HEK293 (cell line): ENCODE results near the gene RNF222.

ENCODE experiments used
- CTCF ChIA-PET: fragments of 350-600 bp; formaldehyde crosslinking; extraction: SDS; loops from one replicate; lab custom pipeline; 2021; ENCODE audit warnings: antibody characterized with exemption; lab: Yijun Ruan, JAX
- POLR2A ChIA-PET: fragments of 300-600 bp; formaldehyde crosslinking; extraction: SDS; loops from one replicate; lab custom pipeline; 2020; ENCODE audit warnings: antibody characterized with exemption, inconsistent platforms; lab: Yijun Ruan, JAX
- H3K27ac ChIP-seq: fragments of 200-500 bp; sonication (Bioruptor generic); 2 replicates; pipeline ENCODE4 v1.5.1; 2014; ENCODE audit warnings: low read depth, low read length, control low read depth, inconsistent platforms; ENCODE audit errors: extremely low read depth
- H3K36me3 ChIP-seq, 2 experiments: fragments of 200-500 bp in 1 of 2; sonication (Bioruptor generic) in 1 of 2; 1 replicate in 1 of 2; 2 replicates in 1 of 2; pipeline ENCODE4 v1.5.1; 2014 to 2017; ENCODE audit warnings: inconsistent platforms in 2 of 2, low read length in 2 of 2; ENCODE audit not compliant: control insufficient read depth in 2 of 2, insufficient read depth in 1 of 2
- H3K4me1 ChIP-seq: fragments of 200-500 bp; sonication (Bioruptor generic); 2 replicates; pipeline ENCODE4 v1.5.1; 2014; ENCODE audit warnings: mild to moderate bottlenecking, low read length, inconsistent platforms; ENCODE audit not compliant: control insufficient read depth, insufficient read depth
- H3K4me3 ChIP-seq: 2 replicates; pipeline ENCODE4 v1.5.1; 2011; ENCODE audit warnings: low read depth, mild to moderate bottlenecking, control low read depth, low read length, moderate library complexity
- H3K9me3 ChIP-seq: fragments of 200-500 bp; sonication (Bioruptor generic); 2 replicates; pipeline ENCODE4 v1.5.1; 2014; ENCODE audit warnings: low read depth, low read length, inconsistent platforms; ENCODE audit not compliant: control insufficient read depth, insufficient read depth
- ATF2 ChIP-seq: fragments of 450-650 bp; formaldehyde crosslinking; IDR thresholded peaks from 2 replicates; pipeline ENCODE4 v1.5.1; 2016; ENCODE audit warnings: missing biosample characterization, missing genetic modification characterization, low read depth
- BCL11B ChIP-seq: fragments of 450-650 bp; formaldehyde crosslinking; IDR thresholded peaks from 2 replicates; pipeline ENCODE4 v1.5.1; 2016; ENCODE audit warnings: low read depth, missing biosample characterization, missing genetic modification characterization
- CTCF ChIP-seq: fragments of 450-650 bp; formaldehyde crosslinking; IDR thresholded peaks from 2 replicates; pipeline ENCODE4 v1.5.1; 2016; ENCODE audit warnings: missing biosample characterization, missing genetic modification characterization
- HOXD13 ChIP-seq: sonication (generic); formaldehyde crosslinking; IDR thresholded peaks from 2 replicates; pipeline ENCODE4 v1.8.0; 2022; ENCODE audit warnings: missing genetic modification reagents, borderline replicate concordance
- MYNN ChIP-seq: fragments of 450-650 bp; formaldehyde crosslinking; IDR thresholded peaks from 2 replicates; pipeline ENCODE4 v1.5.1; 2016; ENCODE audit warnings: missing biosample characterization, missing genetic modification characterization, borderline replicate concordance
- ZBTB48 ChIP-seq: fragments of 450-650 bp; formaldehyde crosslinking; IDR thresholded peaks from 2 replicates; pipeline ENCODE4 v1.5.1; 2016; ENCODE audit warnings: missing biosample characterization, missing genetic modification characterization
- ZNF10 ChIP-seq: fragments of 450-650 bp; formaldehyde crosslinking; IDR thresholded peaks from 2 replicates; pipeline ENCODE4 v1.5.1; 2017; ENCODE audit warnings: missing biosample characterization, missing genetic modification characterization
- ZNF16 ChIP-seq: fragments of 450-650 bp; formaldehyde crosslinking; IDR thresholded peaks from 2 replicates; pipeline ENCODE4 v1.5.1; 2016; ENCODE audit warnings: low read depth, missing biosample characterization, missing genetic modification characterization
- ZNF175 ChIP-seq: fragments of 450-650 bp; formaldehyde crosslinking; IDR thresholded peaks from 2 replicates; pipeline ENCODE4 v1.5.1; 2016; ENCODE audit warnings: missing biosample characterization, missing genetic modification characterization
- ZNF211 ChIP-seq: fragments of 450-650 bp; formaldehyde crosslinking; IDR thresholded peaks from 2 replicates; pipeline ENCODE4 v1.5.1; 2016; ENCODE audit warnings: low read depth, missing biosample characterization, missing genetic modification characterization
- ZNF266 ChIP-seq: fragments of 450-650 bp; formaldehyde crosslinking; IDR thresholded peaks from 2 replicates; pipeline ENCODE4 v1.5.1; 2016; ENCODE audit warnings: missing biosample characterization, missing genetic modification characterization, low read depth
- ZNF354C ChIP-seq: fragments of 450-650 bp; formaldehyde crosslinking; IDR thresholded peaks from 2 replicates; pipeline ENCODE4 v1.5.1; 2016; ENCODE audit warnings: missing biosample characterization, missing genetic modification characterization, low read depth, borderline replicate concordance
- ZNF366 ChIP-seq: fragments of 450-650 bp; formaldehyde crosslinking; conservative IDR thresholded peaks from 2 replicates; pipeline ENCODE4 v1.5.1; 2016; ENCODE audit warnings: missing biosample characterization, missing genetic modification characterization
- ZNF629 ChIP-seq: fragments of 450-650 bp; formaldehyde crosslinking; IDR thresholded peaks from 2 replicates; pipeline ENCODE4 v1.5.1; 2017; ENCODE audit warnings: missing biosample characterization, missing genetic modification characterization
- ZNF776 ChIP-seq: fragments of 450-650 bp; formaldehyde crosslinking; IDR thresholded peaks from 2 replicates; pipeline ENCODE4 v1.5.0; 2017; ENCODE audit warnings: missing biosample characterization, missing genetic modification characterization, borderline replicate concordance
- ZSCAN16 ChIP-seq: fragments of 450-650 bp; formaldehyde crosslinking; IDR thresholded peaks from 2 replicates; pipeline ENCODE4 v1.5.1; 2016; ENCODE audit warnings: missing biosample characterization, missing genetic modification characterization

Gene RNF222

GRCh38 chr17:8420041-8420934 lies 22.7 kb upstream of the RNF222 start:
- no peak overlapping the region for H3K27ac ChIP-seq
- no peaks in the 10 kb centered on the region for H3K4me1 ChIP-seq
- H3K36me3 ChIP-seq, result no peaks in the 10 kb centered on the region
- ChIA-PET POLR2A (interaction anchor here (1.4 kb wide), 2 partner anchors 15 to 17 kb away, joined by 5 to 7 read pairs; partner anchors contain the start of gene NDEL1), CTCF (interaction anchor here (0.7 to 3.8 kb wide), 6 partner anchors 11 to 360 kb away, joined by 3 to 28 read pairs (median 4); no protein-coding TSS in a partner anchor)
- TF ChIP-seq ZNF354C (tag by site-specific recombination) (no peak), ZNF776 (tag by site-specific recombination) (no peak), ZSCAN16 (tag by site-specific recombination) (0 out of 2 replicates have a peak, but pooled peaks have one; percentile 50), ZBTB48 (tag by site-specific recombination) (no peak), MYNN (tag by site-specific recombination) (no peak), ZNF266 (tag by site-specific recombination) (no peak)
- H3K9me3 ChIP-seq, result no peaks in the 10 kb centered on the region
- no peak overlapping the region for H3K4me3 ChIP-seq

DNA sequence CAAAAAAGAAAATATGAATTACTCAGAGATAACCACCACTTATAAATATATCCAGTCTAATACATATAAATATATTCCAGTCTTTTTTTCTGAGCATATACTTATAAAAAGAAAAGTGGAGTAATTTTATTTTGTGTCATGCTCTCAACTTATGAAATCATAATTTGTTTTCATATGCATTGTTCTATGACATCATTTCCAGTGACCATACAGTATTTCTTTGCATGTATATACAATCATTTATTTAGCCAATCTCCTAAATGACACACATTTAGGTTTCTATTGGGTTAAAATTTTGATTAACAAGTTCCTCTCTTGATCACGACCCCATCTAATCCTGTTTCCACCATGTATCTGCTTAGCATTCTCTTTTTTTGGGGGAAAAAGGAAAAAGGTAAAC lies 21.7 kb upstream of the RNF222 start:
- Histone ChIP-seq H3K4me1 (no peaks in the 10 kb centered on the region), H3K27ac (no peak overlapping the region)
- POLR2A ChIA-PET, result interaction anchor here (1.4 kb wide), 2 partner anchors 16 to 18 kb away, joined by 5 to 7 read pairs; partner anchors contain the start of gene NDEL1
- TF ChIP-seq ZNF629 (tag by site-specific recombination), result 0 out of 2 replicates have a peak, but pooled peaks have one; percentile 13
- TF ChIP-seq ATF2 (tag by site-specific recombination), result peak; percentile 60
- no peak for TF ChIP-seq ZNF211 (tag by site-specific recombination)
- no peak for TF ChIP-seq HOXD13 (CRISPR knock-in tag)
- TF ChIP-seq, all 188 proteins: peak for 2
- CTCF ChIA-PET, result interaction anchor here (0.9 to 3.8 kb wide), 3 partner anchors 10 to 68 kb away, joined by 3 to 28 read pairs (median 5); no protein-coding TSS in a partner anchor
- no peaks in the 10 kb centered on the region for H3K36me3 ChIP-seq
- H3K4me3 ChIP-seq, result no peak overlapping the region
- no peaks in the 10 kb centered on the region for H3K9me3 ChIP-seq

- no peaks in the 10 kb centered on the region for H3K36me3 ChIP-seq
- no peak overlapping the region for H3K27ac ChIP-seq
- ChIA-PET POLR2A (no interaction called here), CTCF (interaction anchor here (3.8 kb wide), 1 partner anchor 9 kb away, joined by 28 read pairs; no protein-coding TSS in a partner anchor)
- no peaks in the 10 kb centered on the region for H3K4me1 ChIP-seq
- H3K4me3 ChIP-seq, result no peak overlapping the region
- no peak for TF ChIP-seq ZNF175 (tag by site-specific recombination)
- TF ChIP-seq ZNF10, result no peak
- TF ChIP-seq CTCF (tag by site-specific recombination), result no peak
- TF ChIP-seq BCL11B (tag by site-specific recombination), result no peak
- TF ChIP-seq ZNF366 (tag by site-specific recombination), result peak; percentile 75
- TF ChIP-seq ZNF16 (tag by site-specific recombination), result no peak
- H3K9me3 ChIP-seq, result no peaks in the 10 kb centered on the region
Observed at GRCh38 chr17:8418471-8418870, 20.8 kb upstream of the RNF222 start.
